Upper lobe of right lung (tissue), 1 donor: ENCODE measurements around the gene QPRT. TPM values are rescaled to one million over a fixed set of nuclear protein-coding genes. Genes with fewer than 3 reads are reported as not detected.

Experiments
- ATAC-seq: fragments of 200-7000 bp; cut with Tn5 transposase; one replicate; pipeline ENCODE4 v1.9.1; 2020; ENCODE audit warnings: mild to moderate bottlenecking, moderate library complexity
- DNase-seq: peaks from one replicate; pipeline ENCODE4 v3.0.0-alpha.2; 2020
- H3K27ac ChIP-seq: fragments of 200-600 bp; one replicate; pipeline ENCODE4 v1.8.0; 2022
- H3K27me3 ChIP-seq: fragments of 200-600 bp; one replicate; pipeline ENCODE4 v1.8.0; 2022; ENCODE audit warnings: mild to moderate bottlenecking
- H3K36me3 ChIP-seq: fragments of 200-600 bp; one replicate; pipeline ENCODE4 v1.8.0; 2022
- H3K4me1 ChIP-seq: fragments of 200-600 bp; one replicate; pipeline ENCODE4 v1.8.0; 2022
- H3K4me3 ChIP-seq: fragments of 200-600 bp; one replicate; pipeline ENCODE4 v1.8.0; 2022; ENCODE audit warnings: mild to moderate bottlenecking
- H3K9me3 ChIP-seq: fragments of 200-600 bp; one replicate; pipeline ENCODE4 v1.8.0; 2022
- intact Hi-C: fragments of 100-400 bp; cut with DNase I; formaldehyde crosslinking; loops from one replicate; pipeline ENCODE4 v1.11.0; 2022
- total RNA-seq: library from RNA; stranded (reverse); fragmentation: NEBNext Ultra II Directional; extraction: Animal tissue kit (Norgen Biotek cat#: 25700); gene quantifications from one replicate; pipeline ENCODE4 v1.2.1, GENCODE V29; 2021
- TF ChIP-seq, protein P1 (sequence below): fragments of 200-600 bp; IDR thresholded peaks from one replicate; pipeline ENCODE4 v1.8.0; 2022; ENCODE audit warnings: antibody characterized with exemption
- donor health status: DM: no; HTN: yes; CAD: no; lungs with severe emphysema.

QPRT gene
- total RNA-seq, 1 donor from 2014 or later, result 15.0 TPM

DNA sequence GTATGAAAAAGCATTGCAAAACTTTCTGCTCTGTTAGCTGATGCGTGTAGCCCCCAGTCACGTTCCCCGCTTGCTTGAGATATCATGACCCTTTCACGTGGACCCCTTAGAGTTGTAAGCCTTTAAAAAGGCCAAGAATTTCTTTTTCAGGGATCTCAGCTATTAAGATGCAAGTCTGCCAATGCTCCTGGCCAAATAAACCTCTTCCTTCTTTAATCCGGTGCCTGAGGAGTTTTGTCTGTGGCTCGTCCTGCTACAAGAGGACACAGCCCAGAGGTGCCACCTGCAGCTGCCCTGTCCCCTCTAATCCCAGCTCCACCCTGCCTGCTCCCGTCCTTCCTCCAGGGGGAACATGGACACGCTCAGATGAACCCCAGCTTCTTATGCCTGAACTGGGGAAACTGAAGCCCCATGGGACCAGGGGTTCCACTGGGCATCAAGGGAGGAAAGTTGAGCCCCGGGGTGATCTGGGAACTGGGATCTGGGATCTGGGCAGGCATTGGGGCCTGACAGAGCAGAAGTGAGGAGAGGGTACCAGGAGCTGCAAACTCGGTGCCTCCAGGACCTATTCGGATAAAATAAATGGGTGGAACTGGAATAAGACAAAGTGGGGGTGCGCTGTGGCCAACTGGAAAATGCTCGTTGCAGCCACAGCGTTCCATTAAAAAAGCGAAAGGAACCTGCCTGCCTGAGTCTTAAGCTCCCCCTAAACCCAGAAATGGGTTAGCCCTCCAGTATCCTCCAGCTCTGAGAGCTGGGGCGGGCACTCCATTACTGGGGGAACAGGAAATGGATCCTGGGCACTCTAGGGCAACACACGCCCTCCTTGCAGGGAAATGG, 19.7 kb downstream of the QPRT start:
- no peak for ATAC-seq
- DNase-seq, result no peak

DNA sequence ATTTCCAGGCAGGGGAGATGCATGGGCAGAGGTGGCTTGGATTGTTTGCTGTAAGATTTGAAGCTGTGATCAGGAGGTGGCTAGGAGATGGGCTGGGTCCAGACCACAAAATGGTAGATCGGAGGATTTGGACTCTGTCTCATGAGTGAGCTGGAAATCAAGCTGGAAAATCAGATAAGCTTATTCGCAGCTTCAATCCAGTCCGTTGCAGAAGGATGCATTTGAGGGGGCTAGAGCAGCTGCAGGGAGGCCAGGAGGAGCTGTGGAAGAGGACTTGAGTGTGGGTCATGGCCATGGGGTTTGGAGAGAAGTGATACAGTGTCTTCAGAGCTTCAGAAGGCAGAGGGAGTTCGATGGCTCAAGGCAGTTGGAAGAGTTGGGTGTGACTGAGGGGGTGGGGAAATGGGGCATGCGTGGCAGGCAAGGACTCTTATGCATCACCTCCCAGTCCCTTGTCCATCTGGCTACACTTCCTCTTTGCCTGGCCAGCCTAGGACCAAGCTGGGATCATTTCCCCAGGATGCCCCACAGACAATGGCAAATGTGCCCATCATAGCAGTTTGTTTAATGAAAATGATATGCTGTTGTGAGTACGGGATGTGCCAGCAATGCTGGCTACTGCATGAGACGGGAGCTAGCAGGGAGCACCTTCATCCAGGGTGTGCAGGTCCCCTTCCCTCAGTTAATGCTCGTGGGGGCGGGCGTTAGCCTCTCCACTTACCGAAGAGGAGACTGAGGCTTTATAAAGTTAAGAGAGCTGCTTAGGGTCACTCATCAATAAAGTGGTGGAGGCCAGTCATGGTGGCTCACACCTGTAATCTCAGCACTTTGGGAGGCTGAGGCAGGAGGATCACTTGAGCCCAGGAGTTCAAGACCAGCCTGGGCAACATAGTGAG, 20.6 kb downstream of the QPRT start:
- Histone ChIP-seq H3K36me3 (no peaks in the 10 kb centered on the region), H3K4me3 (no peak overlapping the region), H3K9me3 (no peaks in the 10 kb centered on the region), H3K27me3 (no peaks in the 10 kb centered on the region), H3K4me1 (no peaks in the 10 kb centered on the region), H3K27ac (no peak overlapping the region)
- intact Hi-C loops, result loop anchor here (10.0 kb wide), 1 partner anchor 315 kb away; the partner anchor contains the start of gene DOC2A
- ATAC-seq (no peak), DNase-seq (peak; percentile 42)
- TF ChIP-seq, protein P1, sequence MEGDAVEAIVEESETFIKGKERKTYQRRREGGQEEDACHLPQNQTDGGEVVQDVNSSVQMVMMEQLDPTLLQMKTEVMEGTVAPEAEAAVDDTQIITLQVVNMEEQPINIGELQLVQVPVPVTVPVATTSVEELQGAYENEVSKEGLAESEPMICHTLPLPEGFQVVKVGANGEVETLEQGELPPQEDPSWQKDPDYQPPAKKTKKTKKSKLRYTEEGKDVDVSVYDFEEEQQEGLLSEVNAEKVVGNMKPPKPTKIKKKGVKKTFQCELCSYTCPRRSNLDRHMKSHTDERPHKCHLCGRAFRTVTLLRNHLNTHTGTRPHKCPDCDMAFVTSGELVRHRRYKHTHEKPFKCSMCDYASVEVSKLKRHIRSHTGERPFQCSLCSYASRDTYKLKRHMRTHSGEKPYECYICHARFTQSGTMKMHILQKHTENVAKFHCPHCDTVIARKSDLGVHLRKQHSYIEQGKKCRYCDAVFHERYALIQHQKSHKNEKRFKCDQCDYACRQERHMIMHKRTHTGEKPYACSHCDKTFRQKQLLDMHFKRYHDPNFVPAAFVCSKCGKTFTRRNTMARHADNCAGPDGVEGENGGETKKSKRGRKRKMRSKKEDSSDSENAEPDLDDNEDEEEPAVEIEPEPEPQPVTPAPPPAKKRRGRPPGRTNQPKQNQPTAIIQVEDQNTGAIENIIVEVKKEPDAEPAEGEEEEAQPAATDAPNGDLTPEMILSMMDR, result no peak

More for the DNA sequence above, 19.7 kb downstream of the QPRT start:
- intact Hi-C loops, result loop anchor here (10.0 kb wide), 1 partner anchor 316 kb away; the partner anchor contains the start of gene DOC2A
- Histone ChIP-seq H3K9me3 (no peaks in the 10 kb centered on the region), H3K4me3 (no peak overlapping the region), H3K4me1 (no peaks in the 10 kb centered on the region), H3K27me3 (no peaks in the 10 kb centered on the region), H3K36me3 (no peaks in the 10 kb centered on the region), H3K27ac (no peak overlapping the region)
- TF ChIP-seq, protein P1, result no peak

DNA sequence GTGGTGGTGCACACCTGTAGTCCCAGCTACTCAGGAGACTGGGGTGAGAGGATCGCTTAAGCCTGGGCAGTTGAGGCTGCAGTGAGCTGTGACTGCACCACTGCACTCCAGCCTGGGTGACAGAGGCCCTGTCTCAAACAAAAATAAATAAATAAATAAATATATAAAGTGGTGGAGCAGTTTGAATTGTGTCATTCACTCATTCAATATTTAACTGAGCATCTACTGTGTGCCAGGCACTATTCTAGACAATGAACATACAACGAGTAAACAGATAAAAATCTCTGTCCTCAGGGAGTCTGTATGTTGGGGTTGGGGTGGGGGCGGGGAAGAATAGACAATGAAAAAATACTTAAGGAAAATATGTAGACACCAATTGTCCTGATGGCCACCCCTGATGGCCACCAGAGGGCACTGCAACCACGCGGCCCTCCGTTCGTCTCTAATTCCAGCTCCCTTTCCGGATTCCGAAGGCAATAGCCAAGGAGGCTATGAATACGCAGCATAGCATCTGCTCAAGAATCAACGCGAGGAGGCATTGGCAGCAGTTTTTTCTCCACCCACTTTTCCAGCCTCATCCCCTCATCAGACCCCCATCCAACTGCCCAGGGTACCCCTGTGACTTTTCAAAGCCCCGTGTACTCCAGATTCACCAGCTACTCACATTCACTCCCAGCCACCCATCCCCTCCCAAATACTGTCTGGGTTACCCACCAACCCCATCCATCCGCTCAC, 21.4 kb downstream of the QPRT start:
- peak; percentile 97 for ATAC-seq
- Histone ChIP-seq H3K4me3 (no peak overlapping the region), H3K36me3 (no peaks in the 10 kb centered on the region), H3K27me3 (no peaks in the 10 kb centered on the region), H3K4me1 (no peaks in the 10 kb centered on the region), H3K9me3 (no peaks in the 10 kb centered on the region), H3K27ac (no peak overlapping the region)
- peak; percentile 85 for DNase-seq
- TF ChIP-seq, protein P1, result peak; percentile 93
- intact Hi-C loops, result no loop called here

DNA sequence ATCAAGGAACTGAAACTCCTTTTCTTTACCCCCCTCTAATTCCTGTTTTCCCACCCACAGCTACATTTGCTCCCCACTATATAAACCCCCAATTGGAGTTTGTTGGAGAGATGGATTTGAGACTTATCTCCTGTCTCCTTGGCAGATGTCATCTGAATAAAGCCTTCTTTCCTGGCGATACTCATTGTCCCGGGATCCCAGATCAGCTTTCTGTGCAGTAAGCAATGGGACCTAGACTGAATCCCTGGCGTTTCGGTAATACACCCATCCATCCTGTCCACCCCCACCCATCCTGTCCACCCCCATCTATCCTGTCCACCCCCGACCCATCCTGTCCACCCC, 22.2 kb downstream of the QPRT start:
- H3K27me3 ChIP-seq, result no peaks in the 10 kb centered on the region
- H3K27ac ChIP-seq, result no peak overlapping the region

DNA sequence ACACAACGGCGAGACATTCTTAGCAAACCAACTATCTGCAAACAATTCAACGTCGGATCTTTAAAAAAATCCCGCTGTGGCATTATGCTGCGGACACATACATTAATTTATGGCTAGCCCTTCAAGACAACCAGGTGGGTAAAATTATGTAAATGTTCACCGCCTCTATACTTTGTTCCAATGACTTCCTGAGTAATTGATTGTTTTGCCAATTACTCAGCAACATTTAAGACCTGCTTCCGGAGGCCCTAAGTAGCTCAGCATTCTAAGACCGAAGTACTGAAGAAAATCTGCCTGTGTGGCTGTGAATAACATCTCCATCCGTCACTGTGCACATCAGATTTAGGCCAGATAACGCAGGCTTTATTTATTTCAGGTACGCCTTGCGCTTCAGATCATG, 23.3 kb downstream of the QPRT start:
- peak overlapping the region; percentile 47 for H3K27ac ChIP-seq

More for the DNA sequence above, 22.2 kb downstream of the QPRT start:
- Histone ChIP-seq H3K4me3 (no peak overlapping the region), H3K9me3 (no peaks in the 10 kb centered on the region), H3K4me1 (no peaks in the 10 kb centered on the region), H3K36me3 (no peaks in the 10 kb centered on the region)
- intact Hi-C loops, result no loop called here
- TF ChIP-seq, protein P1, result no peak
- peak; percentile 13 for DNase-seq
- ATAC-seq, result no peak

More for the DNA sequence above, 23.3 kb downstream of the QPRT start:
- TF ChIP-seq, protein P1, result no peak
- ATAC-seq, result no peak
- no peaks in the 10 kb centered on the region for H3K27me3 ChIP-seq
- H3K4me1 ChIP-seq, result no peaks in the 10 kb centered on the region
- DNase-seq, result no peak
- H3K36me3 ChIP-seq, result no peaks in the 10 kb centered on the region
- H3K4me3 ChIP-seq, result no peak overlapping the region
- intact Hi-C loops, result no loop called here
- H3K9me3 ChIP-seq, result no peaks in the 10 kb centered on the region
